ENCODE results near the gene CD40LG. TPM values are rescaled to one million over a fixed set of nuclear protein-coding genes. Genes with fewer than 3 reads are reported as not detected.

CD40LG gene
- total and polyA plus RNA-seq, 4 donors: 0.13 to 0.19 (median 0.17) TPM; not detected in 1

DNA sequence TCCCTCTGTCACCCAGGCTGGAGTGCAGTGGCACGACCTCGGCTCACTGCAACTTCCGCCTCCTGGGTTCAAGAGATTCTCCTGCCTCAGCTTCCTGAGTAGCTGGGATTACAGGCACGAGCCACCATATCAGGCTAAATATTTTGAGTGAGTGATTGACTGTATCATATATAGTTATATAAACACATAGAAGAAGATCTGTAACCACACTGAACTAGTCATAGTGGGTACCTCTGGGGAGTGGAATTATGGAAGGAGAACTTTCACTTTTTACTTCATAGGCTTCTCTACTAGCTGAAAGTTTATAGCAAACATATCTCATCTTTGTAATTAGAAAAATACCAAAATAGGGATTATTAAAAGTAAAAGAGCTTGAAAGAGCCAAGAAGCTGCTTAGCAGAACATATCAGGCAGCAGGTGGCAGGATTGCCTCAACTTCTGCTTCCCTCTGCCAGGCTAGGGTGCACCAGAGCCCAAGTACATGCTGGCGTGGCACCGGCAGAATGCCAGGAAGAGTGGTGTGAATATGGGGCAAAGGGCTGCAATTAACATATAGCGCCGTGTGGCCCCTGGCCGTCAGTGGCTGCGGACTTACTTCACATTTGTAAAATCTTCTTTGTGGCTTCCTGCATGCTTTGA, 39.5 kb upstream of the CD40LG start:
- Histone ChIP-seq H3K9ac (ENCODE audit: low read depth in 1 of 2, low read length in 2 of 2) (no peak overlapping the region), H3K4me3 (ENCODE audit: low read depth in 1 of 3, low read length in 3 of 3) (no peak overlapping the region), H3K4me1 (ENCODE audit: control insufficient read depth in 4 of 4, insufficient read depth in 4 of 4, low read length in 3 of 4) (peaks cover 0 to 1% (median 0%) of the 10 kb centered on the region in 4 donors), H3K27ac (ENCODE audit: low read depth in 1 of 2, low read length in 2 of 2) (no peak overlapping the region), H3K9me3 (ENCODE audit: control insufficient read depth in 4 of 4, low read length in 3 of 4) (no peaks in the 10 kb centered on the region), H3K36me3 (ENCODE audit: control insufficient read depth in 4 of 4, insufficient read depth in 3 of 4, low read depth in 1 of 4, low read length in 3 of 4) (no peaks in the 10 kb centered on the region), H3K27me3 (ENCODE audit: control insufficient read depth in 4 of 4, insufficient read depth in 4 of 4, low read length in 3 of 4) (no peaks in the 10 kb centered on the region)
- 47% methylated on average over 10 of the region's 10 CpGs for WGBS
- DNase-seq (ENCODE audit: low spot score): no peak
- TF ChIP-seq YY1 (IDR thresholded peaks at IDR 0.05): no peak
- TF ChIP-seq RAD21 (IDR thresholded peaks at IDR 0.05): peak; percentile 49 to 51
- TF ChIP-seq, protein P1, sequence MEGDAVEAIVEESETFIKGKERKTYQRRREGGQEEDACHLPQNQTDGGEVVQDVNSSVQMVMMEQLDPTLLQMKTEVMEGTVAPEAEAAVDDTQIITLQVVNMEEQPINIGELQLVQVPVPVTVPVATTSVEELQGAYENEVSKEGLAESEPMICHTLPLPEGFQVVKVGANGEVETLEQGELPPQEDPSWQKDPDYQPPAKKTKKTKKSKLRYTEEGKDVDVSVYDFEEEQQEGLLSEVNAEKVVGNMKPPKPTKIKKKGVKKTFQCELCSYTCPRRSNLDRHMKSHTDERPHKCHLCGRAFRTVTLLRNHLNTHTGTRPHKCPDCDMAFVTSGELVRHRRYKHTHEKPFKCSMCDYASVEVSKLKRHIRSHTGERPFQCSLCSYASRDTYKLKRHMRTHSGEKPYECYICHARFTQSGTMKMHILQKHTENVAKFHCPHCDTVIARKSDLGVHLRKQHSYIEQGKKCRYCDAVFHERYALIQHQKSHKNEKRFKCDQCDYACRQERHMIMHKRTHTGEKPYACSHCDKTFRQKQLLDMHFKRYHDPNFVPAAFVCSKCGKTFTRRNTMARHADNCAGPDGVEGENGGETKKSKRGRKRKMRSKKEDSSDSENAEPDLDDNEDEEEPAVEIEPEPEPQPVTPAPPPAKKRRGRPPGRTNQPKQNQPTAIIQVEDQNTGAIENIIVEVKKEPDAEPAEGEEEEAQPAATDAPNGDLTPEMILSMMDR (IDR thresholded peaks at IDR 0.05; ENCODE audit: low read depth, low read length, missing input control): peak; percentile 23

DNA sequence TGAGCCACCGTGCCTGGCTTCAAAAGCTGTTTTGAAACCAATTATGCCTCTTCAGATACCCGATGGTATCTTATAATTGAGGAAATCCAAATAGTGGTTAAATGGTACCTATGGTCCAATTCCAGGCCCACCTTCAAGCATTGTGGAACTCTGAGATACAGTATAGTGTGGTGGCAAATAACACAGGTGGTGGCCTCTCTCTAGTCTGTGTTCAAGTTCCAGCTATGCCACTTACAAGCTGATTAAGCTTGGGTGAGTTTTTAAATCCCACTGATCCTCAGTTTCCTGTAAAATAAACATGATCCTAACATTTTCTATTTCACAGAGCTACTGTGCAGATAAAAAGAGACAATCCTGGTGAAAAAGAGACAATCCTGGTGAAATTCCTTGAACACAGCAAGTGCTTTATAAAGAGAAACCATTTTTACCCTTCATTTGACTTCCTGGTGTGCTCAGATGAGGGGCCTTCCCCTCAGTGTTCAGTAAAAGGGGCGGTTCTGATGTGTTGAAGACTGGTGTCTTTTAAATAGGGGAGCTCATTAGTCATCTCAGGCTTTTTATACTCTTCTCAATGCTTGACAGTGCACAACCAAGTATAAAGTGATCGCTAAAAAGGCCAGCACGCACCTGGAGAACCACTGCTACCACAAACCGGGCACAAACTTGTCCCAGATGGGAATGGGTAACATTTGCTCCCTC, 30.8 kb upstream of the CD40LG start:
- DNase-seq (ENCODE audit: low spot score): no peak
- no peak overlapping the region for H3K27ac ChIP-seq (ENCODE audit: low read depth in 1 of 2, low read length in 2 of 2)
- no peak for TF ChIP-seq RXRA (IDR thresholded peaks at IDR 0.05)
- no peak for TF ChIP-seq YY1 (IDR thresholded peaks at IDR 0.05)
- no peak for TF ChIP-seq FOXA1 (IDR thresholded peaks at IDR 0.05)
- TF ChIP-seq NR2F2 (IDR thresholded peaks at IDR 0.05): no peak
- TF ChIP-seq, protein P2, sequence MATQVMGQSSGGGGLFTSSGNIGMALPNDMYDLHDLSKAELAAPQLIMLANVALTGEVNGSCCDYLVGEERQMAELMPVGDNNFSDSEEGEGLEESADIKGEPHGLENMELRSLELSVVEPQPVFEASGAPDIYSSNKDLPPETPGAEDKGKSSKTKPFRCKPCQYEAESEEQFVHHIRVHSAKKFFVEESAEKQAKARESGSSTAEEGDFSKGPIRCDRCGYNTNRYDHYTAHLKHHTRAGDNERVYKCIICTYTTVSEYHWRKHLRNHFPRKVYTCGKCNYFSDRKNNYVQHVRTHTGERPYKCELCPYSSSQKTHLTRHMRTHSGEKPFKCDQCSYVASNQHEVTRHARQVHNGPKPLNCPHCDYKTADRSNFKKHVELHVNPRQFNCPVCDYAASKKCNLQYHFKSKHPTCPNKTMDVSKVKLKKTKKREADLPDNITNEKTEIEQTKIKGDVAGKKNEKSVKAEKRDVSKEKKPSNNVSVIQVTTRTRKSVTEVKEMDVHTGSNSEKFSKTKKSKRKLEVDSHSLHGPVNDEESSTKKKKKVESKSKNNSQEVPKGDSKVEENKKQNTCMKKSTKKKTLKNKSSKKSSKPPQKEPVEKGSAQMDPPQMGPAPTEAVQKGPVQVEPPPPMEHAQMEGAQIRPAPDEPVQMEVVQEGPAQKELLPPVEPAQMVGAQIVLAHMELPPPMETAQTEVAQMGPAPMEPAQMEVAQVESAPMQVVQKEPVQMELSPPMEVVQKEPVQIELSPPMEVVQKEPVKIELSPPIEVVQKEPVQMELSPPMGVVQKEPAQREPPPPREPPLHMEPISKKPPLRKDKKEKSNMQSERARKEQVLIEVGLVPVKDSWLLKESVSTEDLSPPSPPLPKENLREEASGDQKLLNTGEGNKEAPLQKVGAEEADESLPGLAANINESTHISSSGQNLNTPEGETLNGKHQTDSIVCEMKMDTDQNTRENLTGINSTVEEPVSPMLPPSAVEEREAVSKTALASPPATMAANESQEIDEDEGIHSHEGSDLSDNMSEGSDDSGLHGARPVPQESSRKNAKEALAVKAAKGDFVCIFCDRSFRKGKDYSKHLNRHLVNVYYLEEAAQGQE (IDR thresholded peaks at IDR 0.05): no peak
- TF ChIP-seq, protein P3, sequence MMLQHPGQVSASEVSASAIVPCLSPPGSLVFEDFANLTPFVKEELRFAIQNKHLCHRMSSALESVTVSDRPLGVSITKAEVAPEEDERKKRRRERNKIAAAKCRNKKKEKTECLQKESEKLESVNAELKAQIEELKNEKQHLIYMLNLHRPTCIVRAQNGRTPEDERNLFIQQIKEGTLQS (IDR thresholded peaks at IDR 0.05): no peak
- TF ChIP-seq TAF1 (conservative IDR thresholded peaks at IDR 0.05): no peak
- no peak for TF ChIP-seq HNF4A (conservative IDR thresholded peaks at IDR 0.05)
- TF ChIP-seq EGR1 (IDR thresholded peaks at IDR 0.05; ENCODE audit: low read depth in 2 of 2): no peak
- TF ChIP-seq HNF4G (IDR thresholded peaks at IDR 0.05): no peak
- TF ChIP-seq, protein P4, sequence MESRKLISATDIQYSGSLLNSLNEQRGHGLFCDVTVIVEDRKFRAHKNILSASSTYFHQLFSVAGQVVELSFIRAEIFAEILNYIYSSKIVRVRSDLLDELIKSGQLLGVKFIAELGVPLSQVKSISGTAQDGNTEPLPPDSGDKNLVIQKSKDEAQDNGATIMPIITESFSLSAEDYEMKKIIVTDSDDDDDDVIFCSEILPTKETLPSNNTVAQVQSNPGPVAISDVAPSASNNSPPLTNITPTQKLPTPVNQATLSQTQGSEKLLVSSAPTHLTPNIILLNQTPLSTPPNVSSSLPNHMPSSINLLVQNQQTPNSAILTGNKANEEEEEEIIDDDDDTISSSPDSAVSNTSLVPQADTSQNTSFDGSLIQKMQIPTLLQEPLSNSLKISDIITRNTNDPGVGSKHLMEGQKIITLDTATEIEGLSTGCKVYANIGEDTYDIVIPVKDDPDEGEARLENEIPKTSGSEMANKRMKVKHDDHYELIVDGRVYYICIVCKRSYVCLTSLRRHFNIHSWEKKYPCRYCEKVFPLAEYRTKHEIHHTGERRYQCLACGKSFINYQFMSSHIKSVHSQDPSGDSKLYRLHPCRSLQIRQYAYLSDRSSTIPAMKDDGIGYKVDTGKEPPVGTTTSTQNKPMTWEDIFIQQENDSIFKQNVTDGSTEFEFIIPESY (IDR thresholded peaks at IDR 0.05): no peak
- TF ChIP-seq GABPA (IDR thresholded peaks at IDR 0.05 in 1 of 2, conservative IDR thresholded peaks at IDR 0.05 in 1 of 2): no peak
- TF ChIP-seq RAD21 (IDR thresholded peaks at IDR 0.05): no peak
- TF ChIP-seq, protein P5, sequence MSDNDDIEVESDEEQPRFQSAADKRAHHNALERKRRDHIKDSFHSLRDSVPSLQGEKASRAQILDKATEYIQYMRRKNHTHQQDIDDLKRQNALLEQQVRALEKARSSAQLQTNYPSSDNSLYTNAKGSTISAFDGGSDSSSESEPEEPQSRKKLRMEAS (IDR thresholded peaks at IDR 0.05): no peak
- TF ChIP-seq FOXA2 (IDR thresholded peaks at IDR 0.05): no peak
- TF ChIP-seq, protein P1 (IDR thresholded peaks at IDR 0.05; ENCODE audit: low read depth, low read length, missing input control): no peak
- H3K9ac ChIP-seq (ENCODE audit: low read depth in 1 of 2, low read length in 2 of 2): no peak overlapping the region
- no peak overlapping the region for H3K4me3 ChIP-seq (ENCODE audit: low read depth in 1 of 3, low read length in 3 of 3)
- H3K36me3 ChIP-seq (ENCODE audit: control insufficient read depth in 4 of 4, insufficient read depth in 3 of 4, low read depth in 1 of 4, low read length in 3 of 4): no peaks in the 10 kb centered on the region
- WGBS: 89% methylated on average over 6 of the region's 6 CpGs
- no peaks in the 10 kb centered on the region for H3K4me1 ChIP-seq (ENCODE audit: control insufficient read depth in 4 of 4, insufficient read depth in 4 of 4, low read length in 3 of 4)
- peaks cover 0 to 4% (median 0%) of the 10 kb centered on the region in 4 donors for H3K9me3 ChIP-seq (ENCODE audit: control insufficient read depth in 4 of 4, low read length in 3 of 4)
- no peaks in the 10 kb centered on the region for H3K27me3 ChIP-seq (ENCODE audit: control insufficient read depth in 4 of 4, insufficient read depth in 4 of 4, low read length in 3 of 4)
